Effector memory CD8-positive, alpha-beta T cell (primary cell): ENCODE results near the gene UNC79.

Source experiments
- ATAC-seq: fragments of 150-1000 bp; cut with Tn5 transposase; replicated peaks from 2 replicates; pipeline ENCODE4 v1.10.0; 2021; ENCODE audit warnings: mild to moderate bottlenecking, moderate library complexity
- DNase-seq, 3 experiments: peaks; one replicate each; pipeline ENCODE4 v3.0.0; 2021
- H3K27ac Mint-ChIP-seq, 2 donors: one replicate each; pipeline ENCODE4 v1.8.0; 2022; ENCODE audit warnings: mild to moderate bottlenecking in 2 of 2, mixed read lengths in 2 of 2, moderate library complexity in 2 of 2
- H3K27me3 Mint-ChIP-seq, 2 donors: one replicate each; pipeline ENCODE4 v1.8.0; 2022; ENCODE audit warnings: mixed read lengths in 2 of 2
- H3K36me3 Mint-ChIP-seq: one replicate; pipeline ENCODE4 v1.8.0; 2022; ENCODE audit warnings: mild to moderate bottlenecking, moderate library complexity, mixed read lengths; ENCODE audit not compliant: insufficient read depth
- H3K4me1 Mint-ChIP-seq, 2 donors: one replicate each; pipeline ENCODE4 v1.8.0; 2022; ENCODE audit warnings: low read depth in 2 of 2, mixed read lengths in 2 of 2
- H3K4me3 Mint-ChIP-seq, 2 donors: one replicate each; pipeline ENCODE4 v1.8.0; 2022; ENCODE audit warnings: mild to moderate bottlenecking in 2 of 2, mixed read lengths in 2 of 2, moderate library complexity in 2 of 2
- H3K9me3 Mint-ChIP-seq, 2 donors: one replicate each; pipeline ENCODE4 v1.8.0; 2022; ENCODE audit warnings: mixed read lengths in 2 of 2

Gene UNC79

DNA sequence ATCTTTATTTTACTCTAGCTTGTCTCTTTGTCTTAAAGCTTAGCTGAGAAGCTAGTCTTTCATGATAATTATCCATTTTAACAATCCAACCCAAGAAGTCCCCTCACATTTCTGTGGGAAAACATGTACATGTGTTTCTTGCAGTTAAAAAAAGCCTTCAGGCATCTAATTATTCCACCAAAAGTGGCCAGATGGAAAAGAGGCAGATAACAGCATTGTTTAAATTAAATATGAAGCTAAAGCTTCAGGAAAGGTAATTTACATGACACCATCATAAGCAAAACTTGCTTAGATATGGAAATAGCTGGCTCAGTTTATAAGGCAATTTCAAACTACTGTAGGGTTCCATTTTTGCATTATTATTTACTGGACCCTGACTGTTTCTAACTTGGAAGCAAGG lies 175.4 kb downstream of the UNC79 start:
- no peak for DNase-seq
- no peak for ATAC-seq
- Mint-ChIP-seq H3K4me3 (no peak overlapping the region), H3K27ac (no peak overlapping the region), H3K27me3 (peaks cover 30 to 45% of the 10 kb centered on the region in 2 donors), H3K9me3 (no peaks in the 10 kb centered on the region), H3K4me1 (no peaks in the 10 kb centered on the region), H3K36me3 (no peaks in the 10 kb centered on the region)

DNA sequence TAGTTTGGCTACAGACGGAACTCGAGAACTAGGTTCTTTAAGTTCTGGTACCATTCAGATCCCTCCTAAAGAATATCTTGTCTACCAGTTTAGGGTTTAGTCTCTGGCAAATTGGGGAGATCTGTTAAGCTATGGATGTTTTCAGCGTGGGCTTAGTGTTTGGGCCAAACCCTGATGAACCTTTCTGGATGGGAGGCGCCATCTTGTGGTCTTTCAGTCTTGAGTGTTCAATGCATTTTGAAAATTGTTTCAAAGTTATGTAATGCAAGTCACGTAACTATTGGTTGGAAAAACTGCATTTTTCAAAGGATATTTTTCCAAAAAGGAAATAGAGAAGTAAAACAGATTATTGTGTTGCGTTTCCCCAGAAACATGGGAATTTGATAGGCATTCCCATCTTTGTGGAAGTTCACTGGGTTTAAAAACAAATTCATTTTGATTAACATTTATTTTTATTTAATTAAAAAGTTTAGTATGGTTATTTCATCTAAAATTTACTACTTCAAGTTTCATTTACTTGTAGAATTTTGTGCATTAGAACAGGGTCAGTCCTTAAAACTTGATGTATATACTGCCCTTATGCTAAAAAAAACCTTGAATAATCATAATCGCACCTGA lies 188.5 kb downstream of the UNC79 start:
- H3K27me3 Mint-ChIP-seq, result peaks cover 27 to 31% of the 10 kb centered on the region in 2 donors
- no peaks in the 10 kb centered on the region for H3K36me3 Mint-ChIP-seq
- DNase-seq (no peak), ATAC-seq (no peak)
- H3K4me3 Mint-ChIP-seq, result no peak overlapping the region
- no peaks in the 10 kb centered on the region for H3K4me1 Mint-ChIP-seq
- no peak overlapping the region for H3K27ac Mint-ChIP-seq
- H3K9me3 Mint-ChIP-seq, result no peaks in the 10 kb centered on the region

DNA sequence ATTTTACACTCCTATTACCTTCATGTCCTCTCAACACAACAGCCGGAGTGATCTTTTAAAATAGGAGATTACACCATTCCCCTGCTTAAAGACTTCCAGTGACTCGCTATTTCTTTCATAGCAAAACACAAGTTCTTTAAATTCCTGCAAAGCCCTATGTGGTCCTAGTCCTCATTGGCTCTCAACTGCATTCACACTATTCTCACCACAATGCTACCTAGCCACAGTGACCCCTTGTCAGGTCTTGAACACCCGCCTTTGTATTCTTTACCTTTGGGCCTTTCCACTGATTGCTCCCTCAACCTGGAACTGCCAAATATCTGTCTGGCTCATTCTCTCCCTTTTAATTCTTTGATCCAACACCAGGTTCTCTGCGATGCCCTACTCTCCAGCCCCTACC lies 197.3 kb downstream of the UNC79 start:
- Mint-ChIP-seq H3K9me3 (no peaks in the 10 kb centered on the region), H3K4me3 (no peak overlapping the region), H3K27ac (no peak overlapping the region), H3K36me3 (no peaks in the 10 kb centered on the region), H3K27me3 (peaks cover 33 to 38% of the 10 kb centered on the region in 2 donors), H3K4me1 (no peaks in the 10 kb centered on the region)
- DNase-seq, result no peak
- ATAC-seq, result no peak

DNA sequence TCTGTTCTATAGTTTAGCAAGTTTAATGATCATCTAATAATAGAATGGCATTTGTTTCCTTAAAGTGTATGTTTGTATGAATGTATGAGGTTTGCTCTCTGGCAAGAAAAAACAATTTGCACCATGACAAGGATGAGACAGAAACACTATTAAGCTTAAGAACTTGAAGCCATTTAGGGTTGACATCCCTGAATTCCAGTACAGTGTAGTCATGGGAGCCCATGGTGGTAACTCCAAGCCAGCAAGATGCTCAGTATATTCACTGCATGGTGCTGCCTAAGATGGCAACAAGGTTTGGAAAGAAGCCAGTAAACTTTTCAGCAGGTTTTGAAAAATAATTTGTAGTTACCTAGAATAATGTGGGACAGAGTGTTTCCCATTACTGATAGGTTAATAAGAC lies 198.9 kb downstream of the UNC79 start:
- Mint-ChIP-seq H3K36me3 (no peaks in the 10 kb centered on the region), H3K27ac (no peak overlapping the region), H3K4me3 (no peak overlapping the region), H3K27me3 (peaks cover 40 to 42% of the 10 kb centered on the region in 2 donors), H3K9me3 (no peaks in the 10 kb centered on the region), H3K4me1 (no peaks in the 10 kb centered on the region)
- DNase-seq (no peak), ATAC-seq (no peak)

DNA sequence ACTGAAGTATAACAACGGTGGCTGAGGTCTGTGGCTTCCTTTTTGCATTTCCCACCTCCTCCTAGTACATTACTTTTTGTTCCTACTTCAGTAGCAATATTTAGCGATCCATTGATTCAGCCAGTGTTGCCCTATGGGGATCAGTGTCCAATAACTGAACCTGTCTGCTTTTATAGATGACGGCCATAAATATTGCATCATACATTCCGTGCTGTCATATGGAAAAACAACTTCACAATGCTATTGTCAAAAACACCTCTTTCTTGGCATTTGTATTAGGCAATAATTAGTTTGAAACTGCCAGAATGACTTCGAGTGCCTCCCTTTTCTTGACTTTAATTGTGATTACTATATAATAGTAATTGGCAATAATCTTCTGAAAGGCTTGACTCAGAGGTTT lies 208.1 kb downstream of the UNC79 start:
- H3K9me3 Mint-ChIP-seq, result no peaks in the 10 kb centered on the region
- peaks cover 42 to 89% of the 10 kb centered on the region in 2 donors for H3K27me3 Mint-ChIP-seq
- H3K36me3 Mint-ChIP-seq, result no peaks in the 10 kb centered on the region

DNA sequence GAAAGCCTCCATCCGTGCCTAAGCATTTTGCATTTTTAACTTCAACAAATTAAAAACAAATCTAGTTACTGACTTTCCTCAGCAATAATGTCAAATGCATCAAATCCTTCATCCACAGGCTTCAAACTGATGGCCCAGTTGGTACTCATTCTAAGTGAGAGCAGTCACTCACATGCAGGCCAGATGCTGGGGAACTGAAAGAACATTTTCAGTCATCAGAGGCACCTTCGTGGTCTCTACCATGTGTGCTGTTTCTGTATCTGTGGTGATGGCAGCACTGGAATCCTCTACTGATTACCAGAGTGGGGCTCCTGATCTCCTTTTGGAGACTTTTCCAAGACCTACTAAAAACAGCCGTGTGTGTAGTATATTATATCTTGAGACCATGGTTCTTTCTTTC lies 212.4 kb downstream of the UNC79 start:
- Mint-ChIP-seq H3K9me3 (no peaks in the 10 kb centered on the region), H3K4me1 (no peaks in the 10 kb centered on the region), H3K27ac (no peak overlapping the region), H3K36me3 (peaks cover 3% of the 10 kb centered on the region), H3K27me3 (peaks cover 48 to 77% of the 10 kb centered on the region in 2 donors), H3K4me3 (no peak overlapping the region)
- DNase-seq (no peak), ATAC-seq (no peak)

More for the DNA sequence above, 208.1 kb downstream of the UNC79 start:
- Mint-ChIP-seq H3K4me1 (no peaks in the 10 kb centered on the region), H3K27ac (no peak overlapping the region), H3K4me3 (no peak overlapping the region)
- DNase-seq (no peak), ATAC-seq (no peak)

DNA sequence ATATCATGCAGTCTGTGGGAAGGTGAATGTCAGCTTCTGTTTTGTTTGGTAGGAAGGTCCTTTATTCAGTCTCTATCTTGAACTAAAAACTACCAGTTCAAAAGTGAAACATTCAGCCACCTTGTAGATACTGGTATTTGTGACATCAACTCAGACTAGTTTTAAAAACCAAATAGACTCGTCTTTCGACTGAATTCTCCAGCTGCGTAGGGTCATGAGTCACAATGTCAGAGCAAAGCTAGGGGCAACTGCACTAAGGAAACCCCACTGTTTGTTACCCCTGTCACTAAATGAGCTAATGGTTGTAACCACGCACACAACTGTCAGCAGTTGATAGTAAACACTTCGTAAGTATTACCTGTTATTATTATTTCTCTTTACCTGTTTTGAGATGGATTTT lies 212.9 kb downstream of the UNC79 start:
- DNase-seq (no peak), ATAC-seq (no peak)
- no peaks in the 10 kb centered on the region for H3K9me3 Mint-ChIP-seq
- no peak overlapping the region for H3K27ac Mint-ChIP-seq
- H3K4me3 Mint-ChIP-seq, result no peak overlapping the region
- H3K27me3 Mint-ChIP-seq, result peaks cover 48 to 72% of the 10 kb centered on the region in 2 donors
- H3K36me3 Mint-ChIP-seq, result peaks cover 3% of the 10 kb centered on the region
- no peaks in the 10 kb centered on the region for H3K4me1 Mint-ChIP-seq

DNA sequence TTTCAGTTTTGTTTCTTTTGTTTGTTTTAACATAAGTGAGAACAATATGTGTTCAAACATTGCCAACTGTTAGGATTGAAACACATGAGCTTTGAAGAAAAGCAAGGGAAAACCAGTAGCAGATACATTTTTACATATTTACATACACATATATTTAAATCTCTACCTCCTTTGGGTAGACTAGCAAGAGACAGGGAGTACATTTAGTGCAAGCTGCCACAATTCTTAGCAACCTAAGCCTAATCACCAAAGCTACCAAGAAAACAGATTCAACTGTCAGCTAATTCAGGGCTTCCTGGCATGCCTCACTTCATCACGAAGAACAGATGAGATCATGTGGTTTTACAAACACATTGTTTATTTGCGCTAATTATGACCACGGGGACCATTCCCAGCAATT lies 214.5 kb downstream of the UNC79 start:
- peaks cover 37 to 63% of the 10 kb centered on the region in 2 donors for H3K27me3 Mint-ChIP-seq
- no peaks in the 10 kb centered on the region for H3K4me1 Mint-ChIP-seq
- DNase-seq (no peak), ATAC-seq (no peak)
- H3K36me3 Mint-ChIP-seq, result peaks cover 3% of the 10 kb centered on the region
- H3K9me3 Mint-ChIP-seq, result no peaks in the 10 kb centered on the region
- no peak overlapping the region for H3K4me3 Mint-ChIP-seq
- no peak overlapping the region for H3K27ac Mint-ChIP-seq

DNA sequence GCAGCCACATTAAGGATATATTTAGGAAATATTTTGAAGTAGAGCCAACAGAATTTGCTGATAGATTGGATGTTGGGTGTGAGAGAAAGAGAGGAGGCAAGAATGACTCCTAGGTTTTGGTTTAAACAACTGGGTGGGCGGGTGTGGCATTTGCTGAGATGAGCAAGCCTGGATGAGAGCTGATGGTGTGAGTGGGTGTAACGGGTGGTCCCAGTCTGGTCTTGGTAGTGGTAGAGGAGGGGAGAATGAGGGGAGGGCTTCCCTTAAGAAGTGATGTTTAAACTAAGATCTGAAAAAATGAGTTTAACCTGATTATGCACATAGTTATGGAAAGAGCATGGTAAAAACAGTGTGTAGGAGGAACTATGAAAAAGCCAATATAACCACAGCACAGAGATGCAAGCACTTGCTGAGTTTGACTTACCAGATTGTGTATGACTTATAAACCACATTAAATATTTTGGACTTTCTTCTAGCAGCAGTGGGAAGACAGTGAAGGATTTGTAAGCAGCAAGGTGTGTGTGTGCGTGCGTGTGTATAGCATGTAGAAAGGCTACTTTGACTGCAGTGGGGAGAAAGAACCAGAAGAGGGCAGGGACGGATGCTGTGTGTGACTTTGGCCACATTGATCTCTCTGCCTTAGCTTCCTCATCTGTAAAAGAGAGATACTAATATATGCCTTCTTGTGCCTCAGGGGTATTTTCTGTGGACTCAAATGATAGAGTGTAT lies 217.9 kb downstream of the UNC79 start:
- Mint-ChIP-seq H3K36me3 (peaks cover 3% of the 10 kb centered on the region), H3K27me3 (peaks cover 36% of the 10 kb centered on the region in 2 donors), H3K27ac (no peak overlapping the region), H3K9me3 (no peaks in the 10 kb centered on the region), H3K4me3 (no peak overlapping the region), H3K4me1 (no peaks in the 10 kb centered on the region)
- DNase-seq (no peak), ATAC-seq (no peak)

DNA sequence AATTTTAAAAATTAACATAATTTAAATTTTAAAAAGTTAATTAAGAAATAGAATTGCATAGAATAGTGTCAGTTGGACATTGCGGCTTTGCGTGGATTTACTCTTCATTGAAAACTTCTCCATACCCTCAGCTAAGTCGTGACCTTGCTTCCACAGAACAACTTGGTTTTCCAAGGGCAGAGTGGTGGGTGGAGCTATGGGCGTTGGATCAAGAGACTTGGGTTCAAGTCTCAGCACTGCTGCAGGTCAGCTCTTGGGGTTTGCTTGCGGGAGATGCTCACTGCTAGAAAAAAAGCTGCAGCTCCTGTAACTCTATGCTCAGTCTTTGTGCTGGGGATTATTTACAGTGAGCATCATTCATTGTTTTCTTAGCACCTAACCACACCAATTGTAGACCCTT lies 223.9 kb downstream of the UNC79 start:
- peaks cover 34 to 36% of the 10 kb centered on the region in 2 donors for H3K27me3 Mint-ChIP-seq

DNA sequence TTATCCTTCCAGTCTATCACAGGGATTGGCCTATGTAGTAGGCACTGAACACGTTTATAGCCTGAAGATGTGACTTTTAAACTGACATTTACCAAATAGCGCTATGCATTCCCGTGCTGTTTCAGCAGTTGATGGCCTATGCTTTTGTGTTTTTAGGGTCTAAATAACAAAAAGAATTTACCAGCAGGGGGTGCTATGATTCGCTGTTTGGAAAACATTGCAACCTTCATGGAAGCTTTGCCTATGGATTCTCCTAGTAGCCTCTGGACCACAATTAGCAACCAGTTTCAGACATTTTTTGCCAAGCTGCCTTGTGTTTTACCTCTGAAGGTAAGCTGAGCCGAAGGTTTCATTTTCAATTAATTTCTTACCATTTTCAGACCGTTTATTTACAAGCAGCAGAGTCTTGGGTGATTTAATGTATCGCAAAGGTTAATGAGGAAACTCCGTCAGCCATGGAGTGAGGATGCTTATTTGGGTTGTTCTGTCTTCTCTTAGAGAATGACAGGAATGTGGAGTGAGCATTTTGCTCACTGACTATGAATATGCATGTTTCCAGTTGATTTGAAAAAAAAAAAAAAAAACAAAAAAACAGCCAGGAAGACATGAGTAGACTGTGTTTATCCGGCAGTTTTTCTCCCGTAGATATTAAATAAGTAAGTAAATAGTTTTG lies 224.5 kb downstream of the UNC79 start:
- no peak overlapping the region for H3K27ac Mint-ChIP-seq
- H3K9me3 Mint-ChIP-seq, result no peaks in the 10 kb centered on the region
- ATAC-seq (no peak), DNase-seq (no peak)
- H3K27me3 Mint-ChIP-seq, result peaks cover 34 to 38% of the 10 kb centered on the region in 2 donors
- no peaks in the 10 kb centered on the region for H3K36me3 Mint-ChIP-seq
- no peak overlapping the region for H3K4me3 Mint-ChIP-seq
- peaks cover 0 to 1% of the 10 kb centered on the region in 2 donors for H3K4me1 Mint-ChIP-seq

More for the DNA sequence above, 223.9 kb downstream of the UNC79 start:
- ATAC-seq (no peak), DNase-seq (no peak)
- no peak overlapping the region for H3K27ac Mint-ChIP-seq
- H3K9me3 Mint-ChIP-seq, result no peaks in the 10 kb centered on the region
- peaks cover 0 to 1% of the 10 kb centered on the region in 2 donors for H3K4me1 Mint-ChIP-seq
- H3K36me3 Mint-ChIP-seq, result no peaks in the 10 kb centered on the region
- no peak overlapping the region for H3K4me3 Mint-ChIP-seq

DNA sequence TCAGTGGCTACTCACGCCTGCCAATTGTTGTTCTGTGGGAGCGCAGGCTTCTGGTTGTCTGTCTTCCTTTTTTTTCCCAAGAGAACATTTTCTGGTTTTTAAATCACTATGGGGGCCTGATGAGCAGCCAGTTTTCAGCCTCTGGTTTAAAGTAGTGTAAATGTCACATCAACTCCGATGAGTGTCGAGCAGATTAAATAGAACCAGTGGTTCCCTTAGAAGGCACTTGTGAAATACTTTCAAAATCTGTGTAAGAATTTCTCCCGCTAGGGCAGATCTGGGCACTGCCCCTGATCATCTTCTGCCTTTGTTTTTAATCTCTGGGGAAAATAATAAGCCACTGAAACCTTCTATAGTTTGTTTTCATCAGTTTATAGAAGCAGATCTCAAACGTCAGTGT lies 227.1 kb downstream of the UNC79 start:
- H3K27me3 Mint-ChIP-seq, result peaks cover 34 to 35% of the 10 kb centered on the region in 2 donors

DNA sequence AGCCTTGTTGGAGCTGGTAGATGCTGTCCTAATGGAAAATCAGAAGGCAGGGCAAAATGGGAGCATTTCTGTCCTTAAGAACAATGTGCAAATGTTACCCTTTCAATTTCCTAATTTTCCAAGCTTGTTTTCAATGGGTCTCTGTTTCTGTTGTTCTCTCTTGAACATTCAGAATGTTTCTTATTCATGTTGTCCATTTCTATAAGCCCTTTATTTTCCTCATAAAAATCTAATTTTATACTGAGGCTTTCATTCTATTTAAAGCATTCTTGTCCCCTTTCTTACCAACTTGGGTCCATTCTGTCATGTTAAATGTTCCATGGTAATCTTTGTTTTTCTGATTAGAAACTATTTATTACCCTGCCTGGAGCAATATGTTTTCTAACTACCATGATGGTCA lies 232.6 kb downstream of the UNC79 start:
- DNase-seq, result no peak
- H3K9me3 Mint-ChIP-seq, result peaks cover 5 to 13% of the 10 kb centered on the region in 2 donors
- H3K4me1 Mint-ChIP-seq, result no peaks in the 10 kb centered on the region
- H3K4me3 Mint-ChIP-seq, result no peak overlapping the region
- H3K27ac Mint-ChIP-seq, result no peak overlapping the region
- no peaks in the 10 kb centered on the region for H3K36me3 Mint-ChIP-seq
- peaks cover 9 to 39% of the 10 kb centered on the region in 2 donors for H3K27me3 Mint-ChIP-seq
- no peak for ATAC-seq

More for the DNA sequence above, 227.1 kb downstream of the UNC79 start:
- ATAC-seq (no peak), DNase-seq (no peak)
- no peaks in the 10 kb centered on the region for H3K36me3 Mint-ChIP-seq
- H3K9me3 Mint-ChIP-seq, result no peaks in the 10 kb centered on the region
- no peak overlapping the region for H3K27ac Mint-ChIP-seq
- peaks cover 0 to 1% of the 10 kb centered on the region in 2 donors for H3K4me1 Mint-ChIP-seq
- H3K4me3 Mint-ChIP-seq, result no peak overlapping the region

DNA sequence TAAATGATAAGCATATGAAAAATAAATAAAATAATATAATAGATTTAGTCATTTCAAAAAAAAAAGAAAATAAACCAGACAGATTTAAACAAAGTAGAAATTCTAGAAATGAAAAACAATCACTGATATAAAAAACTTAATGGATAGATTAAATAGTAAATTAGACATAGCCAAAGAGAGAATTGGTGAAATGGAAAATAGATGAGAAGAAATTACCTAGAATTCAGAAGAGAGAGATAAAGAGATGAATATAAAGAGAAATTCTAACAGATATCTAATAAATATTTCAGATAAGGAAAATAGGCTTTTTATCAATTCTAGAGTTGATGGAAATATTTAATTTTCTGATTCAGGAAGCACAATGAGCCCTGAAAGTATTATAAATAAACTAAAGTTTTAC lies 234.4 kb downstream of the UNC79 start:
- Mint-ChIP-seq H3K4me3 (no peak overlapping the region), H3K4me1 (no peaks in the 10 kb centered on the region), H3K36me3 (no peaks in the 10 kb centered on the region), H3K9me3 (peaks cover 5 to 13% of the 10 kb centered on the region in 2 donors), H3K27ac (no peak overlapping the region), H3K27me3 (peaks cover 9 to 34% of the 10 kb centered on the region in 2 donors)
- no peak for DNase-seq
- no peak for ATAC-seq
